ENCODE results near the gene TFAP2C.

- TF ChIP-seq EZH2phosphoT487 (IDR thresholded peaks at IDR 0.05; ENCODE audit: insufficient read depth, low read depth) (no peak), EZH2 (IDR thresholded peaks at IDR 0.05; ENCODE audit: insufficient read depth, poor library complexity, severe bottlenecking) (no peak)
Measured at GRCh38 chr20:56621730-56622129, 7.4 kb upstream of the TFAP2C start.

Measured in GM23248 (cell line).